Choroid plexus epithelial cell (primary cell): Measurements from ENCODE around the gene PCMT1.

Experiments used
- DNase-seq: peaks from one replicate; pipeline ENCODE4 v3.0.0-alpha.2; 2010; ENCODE audit warnings: low read depth
- H3K4me3 ChIP-seq: 2 replicates; pipeline ENCODE4 v1.5.1; 2011; ENCODE audit warnings: low read depth, mild to moderate bottlenecking, control low read depth, low read length, moderate library complexity
- TF ChIP-seq, protein P1 (sequence below): conservative IDR thresholded peaks from 2 replicates; pipeline ENCODE4 v1.5.1; 2011; ENCODE audit warnings: low read depth, mild to moderate bottlenecking, control low read depth, inconsistent platforms, low read length, moderate library complexity

PCMT1 gene

GRCh38 chr6:149761438-149761837, 11.9 kb downstream of the PCMT1 start:
- H3K4me3 ChIP-seq = no peak overlapping the region
- TF ChIP-seq, protein P1, sequence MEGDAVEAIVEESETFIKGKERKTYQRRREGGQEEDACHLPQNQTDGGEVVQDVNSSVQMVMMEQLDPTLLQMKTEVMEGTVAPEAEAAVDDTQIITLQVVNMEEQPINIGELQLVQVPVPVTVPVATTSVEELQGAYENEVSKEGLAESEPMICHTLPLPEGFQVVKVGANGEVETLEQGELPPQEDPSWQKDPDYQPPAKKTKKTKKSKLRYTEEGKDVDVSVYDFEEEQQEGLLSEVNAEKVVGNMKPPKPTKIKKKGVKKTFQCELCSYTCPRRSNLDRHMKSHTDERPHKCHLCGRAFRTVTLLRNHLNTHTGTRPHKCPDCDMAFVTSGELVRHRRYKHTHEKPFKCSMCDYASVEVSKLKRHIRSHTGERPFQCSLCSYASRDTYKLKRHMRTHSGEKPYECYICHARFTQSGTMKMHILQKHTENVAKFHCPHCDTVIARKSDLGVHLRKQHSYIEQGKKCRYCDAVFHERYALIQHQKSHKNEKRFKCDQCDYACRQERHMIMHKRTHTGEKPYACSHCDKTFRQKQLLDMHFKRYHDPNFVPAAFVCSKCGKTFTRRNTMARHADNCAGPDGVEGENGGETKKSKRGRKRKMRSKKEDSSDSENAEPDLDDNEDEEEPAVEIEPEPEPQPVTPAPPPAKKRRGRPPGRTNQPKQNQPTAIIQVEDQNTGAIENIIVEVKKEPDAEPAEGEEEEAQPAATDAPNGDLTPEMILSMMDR = no peak
- no peak for DNase-seq

DNA sequence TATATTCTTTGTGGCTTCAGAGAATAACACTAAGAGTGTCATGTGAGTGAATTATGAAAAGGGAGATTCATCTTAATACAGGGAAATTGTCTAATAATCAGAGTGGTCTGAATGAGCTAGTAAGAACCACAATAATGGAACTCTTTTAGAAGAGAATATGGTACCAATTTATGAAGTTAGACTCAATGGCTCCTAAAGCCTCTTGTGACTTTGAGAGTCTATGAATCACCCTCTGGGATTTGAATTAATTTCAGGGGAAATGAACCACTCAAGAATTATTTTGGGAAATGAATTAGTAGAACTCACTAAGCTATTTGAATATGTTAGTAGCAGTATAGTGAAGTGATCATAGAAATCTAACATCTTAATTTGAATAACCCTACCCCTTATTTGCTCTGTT, 14.3 kb downstream of the PCMT1 start:
- TF ChIP-seq, protein P1 = no peak
- no peak for DNase-seq
- no peak overlapping the region for H3K4me3 ChIP-seq

GRCh38 chr6:149766156-149766769, 16.7 kb downstream of the PCMT1 start:
- TF ChIP-seq, protein P1 = no peak
- DNase-seq = peak; percentile 99
- no peak overlapping the region for H3K4me3 ChIP-seq

DNA sequence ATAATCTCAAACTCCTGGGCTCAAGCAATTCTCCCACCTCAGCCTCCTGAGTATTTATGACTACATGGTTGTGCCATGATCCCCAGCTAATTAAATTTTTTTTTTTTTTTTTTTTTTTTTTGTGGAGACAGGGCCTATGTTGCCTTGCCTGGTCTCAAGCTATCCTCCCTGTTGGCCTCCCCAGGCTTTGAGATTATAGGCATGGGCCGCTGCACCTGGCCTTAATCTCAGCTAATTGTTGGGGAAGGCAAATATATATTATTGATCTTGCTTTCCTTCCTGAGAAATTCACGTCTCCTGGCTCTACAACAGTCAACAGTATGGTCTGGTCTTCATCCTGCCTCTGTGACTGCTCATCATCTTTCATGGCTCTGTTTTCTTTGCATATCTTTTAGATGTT, 20.1 kb downstream of the PCMT1 start:
- H3K4me3 ChIP-seq = no peak overlapping the region
- no peak for DNase-seq
- TF ChIP-seq, protein P1 = no peak

DNA sequence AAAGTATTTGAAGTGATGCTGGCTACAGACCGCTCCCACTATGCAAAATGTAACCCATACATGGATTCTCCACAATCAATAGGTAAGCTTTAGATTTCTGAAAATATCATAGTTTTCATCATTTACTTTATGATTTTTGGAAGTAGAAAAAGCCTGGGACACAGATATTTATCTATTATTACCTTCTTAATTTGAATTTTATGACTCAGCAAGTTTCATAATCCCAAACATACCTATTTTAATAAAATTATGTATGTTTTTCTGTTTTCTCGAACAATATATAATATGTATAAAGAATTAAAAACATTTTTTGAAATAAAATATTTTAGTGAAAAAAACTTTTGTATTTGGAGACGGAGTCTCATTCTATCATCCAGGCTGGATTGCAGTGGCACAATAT, 21.6 kb downstream of the PCMT1 start:
- H3K4me3 ChIP-seq = no peak overlapping the region
- TF ChIP-seq, protein P1 = no peak
- DNase-seq = no peak

GRCh38 chr6:149771925-149772324, 22.4 kb downstream of the PCMT1 start:
- TF ChIP-seq, protein P1 = no peak
- DNase-seq = no peak
- H3K4me3 ChIP-seq = no peak overlapping the region

- TF ChIP-seq, protein P1 = no peak
- DNase-seq = no peak
- H3K4me3 ChIP-seq = no peak overlapping the region
Observed at GRCh38 chr6:149777624-149778023, 28.1 kb downstream of the PCMT1 start.
